RWPE2 (cell line): ENCODE data around the gene PRDM10.
"Not testable (repeated sequence)": the region's sequence is repeated elsewhere in the genome, so short reads cannot be mapped to it uniquely, and the experiment has no call there.

Experiments used
- ATAC-seq: fragments of 200-7000 bp; cut with Tn5 transposase; 3 replicates; pipeline ENCODE4 v1.9.1; 2021; ENCODE audit warnings: low read depth
- DNase-seq: peaks from one replicate; pipeline ENCODE4 v3.0.0-alpha.2; 2020; ENCODE audit warnings: low spot score
- H3K27ac ChIP-seq: fragments of 450-650 bp; 2 replicates; pipeline ENCODE4 v1.5.1; 2017; ENCODE audit warnings: mild to moderate bottlenecking; ENCODE audit not compliant: poor library complexity, severe bottlenecking
- H3K27me3 ChIP-seq: fragments of 250-450 bp; sonication (Bioruptor Pico); 2 replicates; pipeline ENCODE4 v1.5.1; 2021; ENCODE audit warnings: mild to moderate bottlenecking, moderate library complexity; ENCODE audit not compliant: insufficient read depth, poor library complexity, severe bottlenecking
- H3K36me3 ChIP-seq: fragments of 250-450 bp; sonication (Bioruptor Pico); 2 replicates; pipeline ENCODE4 v1.5.1; 2020; ENCODE audit warnings: low read depth, mild to moderate bottlenecking, moderate library complexity
- H3K4me1 ChIP-seq: fragments of 250-450 bp; sonication (Bioruptor Pico); 2 replicates; pipeline ENCODE4 v1.5.1; 2021; ENCODE audit warnings: mild to moderate bottlenecking, moderate library complexity; ENCODE audit not compliant: insufficient read depth, poor library complexity, severe bottlenecking
- H3K4me3 ChIP-seq: fragments of 250-450 bp; sonication (Bioruptor Pico); 2 replicates; pipeline ENCODE4 v1.5.1; 2021; ENCODE audit warnings: mild to moderate bottlenecking, moderate library complexity; ENCODE audit not compliant: severe bottlenecking
- H3K9me3 ChIP-seq: fragments of 250-450 bp; sonication (Bioruptor Pico); 2 replicates; pipeline ENCODE4 v1.5.1; 2021; ENCODE audit warnings: mild to moderate bottlenecking, moderate library complexity; ENCODE audit not compliant: severe bottlenecking
- TF ChIP-seq, protein P1 (sequence below): fragments of 450-650 bp; IDR thresholded peaks from one replicate; pipeline ENCODE4 v1.5.1; 2017; ENCODE audit warnings: mild to moderate bottlenecking, moderate library complexity; ENCODE audit not compliant: poor library complexity, severe bottlenecking

PRDM10 gene

DNA sequence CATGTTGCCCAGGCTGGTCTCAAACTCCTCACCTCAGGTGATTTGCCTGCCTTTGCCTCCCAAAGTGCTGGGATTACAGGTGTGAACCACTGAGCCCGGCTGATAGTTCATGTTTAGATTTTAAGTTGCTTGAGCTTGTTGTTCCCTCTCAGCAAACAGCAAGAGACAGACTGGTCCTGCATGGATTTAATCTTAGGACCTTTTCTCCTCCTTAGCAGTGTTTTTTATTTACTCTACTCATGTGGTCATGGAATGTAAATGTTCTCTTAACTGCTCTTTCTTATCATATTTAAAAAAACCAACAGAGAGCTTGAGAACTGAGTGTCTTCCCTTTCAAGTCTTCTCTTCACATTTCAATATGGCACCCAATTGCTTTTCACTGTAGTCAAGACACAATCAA, 22.7 kb upstream of the PRDM10 start:
- Histone ChIP-seq H3K27me3 (no peaks in the 10 kb centered on the region), H3K27ac (no peak overlapping the region), H3K36me3 (no peaks in the 10 kb centered on the region), H3K4me1 (peaks cover 23% of the 10 kb centered on the region), H3K4me3 (no peak overlapping the region), H3K9me3 (no peaks in the 10 kb centered on the region)
- TF ChIP-seq, protein P1, sequence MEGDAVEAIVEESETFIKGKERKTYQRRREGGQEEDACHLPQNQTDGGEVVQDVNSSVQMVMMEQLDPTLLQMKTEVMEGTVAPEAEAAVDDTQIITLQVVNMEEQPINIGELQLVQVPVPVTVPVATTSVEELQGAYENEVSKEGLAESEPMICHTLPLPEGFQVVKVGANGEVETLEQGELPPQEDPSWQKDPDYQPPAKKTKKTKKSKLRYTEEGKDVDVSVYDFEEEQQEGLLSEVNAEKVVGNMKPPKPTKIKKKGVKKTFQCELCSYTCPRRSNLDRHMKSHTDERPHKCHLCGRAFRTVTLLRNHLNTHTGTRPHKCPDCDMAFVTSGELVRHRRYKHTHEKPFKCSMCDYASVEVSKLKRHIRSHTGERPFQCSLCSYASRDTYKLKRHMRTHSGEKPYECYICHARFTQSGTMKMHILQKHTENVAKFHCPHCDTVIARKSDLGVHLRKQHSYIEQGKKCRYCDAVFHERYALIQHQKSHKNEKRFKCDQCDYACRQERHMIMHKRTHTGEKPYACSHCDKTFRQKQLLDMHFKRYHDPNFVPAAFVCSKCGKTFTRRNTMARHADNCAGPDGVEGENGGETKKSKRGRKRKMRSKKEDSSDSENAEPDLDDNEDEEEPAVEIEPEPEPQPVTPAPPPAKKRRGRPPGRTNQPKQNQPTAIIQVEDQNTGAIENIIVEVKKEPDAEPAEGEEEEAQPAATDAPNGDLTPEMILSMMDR = no peak
- DNase-seq = no peak
- ATAC-seq = no peak

DNA sequence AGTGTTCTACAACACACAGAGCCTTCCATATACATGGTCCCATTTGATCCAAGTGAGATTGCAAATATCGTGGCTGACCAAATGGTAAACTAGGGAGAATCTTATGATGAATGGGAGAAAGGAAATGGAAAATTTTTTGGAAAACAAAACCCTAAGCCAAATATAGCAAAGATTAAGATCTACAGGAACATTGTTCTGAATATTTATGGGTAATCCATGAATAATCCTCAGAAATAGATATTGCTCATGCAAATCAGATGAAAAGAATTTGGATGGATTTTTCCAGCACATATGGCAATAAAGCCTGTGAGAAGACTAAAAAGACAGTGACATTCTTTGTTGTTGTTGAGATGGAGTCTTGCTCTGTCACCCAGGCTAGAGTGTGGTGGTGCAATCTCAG, 21.7 kb upstream of the PRDM10 start:
- ATAC-seq (no peak), DNase-seq (no peak)
- no peaks in the 10 kb centered on the region for H3K27me3 ChIP-seq
- TF ChIP-seq, protein P1 = no peak
- peaks cover 23% of the 10 kb centered on the region for H3K4me1 ChIP-seq
- no peaks in the 10 kb centered on the region for H3K9me3 ChIP-seq
- peak overlapping the region; percentile 82 for H3K27ac ChIP-seq
- H3K4me3 ChIP-seq = no peak overlapping the region
- no peaks in the 10 kb centered on the region for H3K36me3 ChIP-seq

DNA sequence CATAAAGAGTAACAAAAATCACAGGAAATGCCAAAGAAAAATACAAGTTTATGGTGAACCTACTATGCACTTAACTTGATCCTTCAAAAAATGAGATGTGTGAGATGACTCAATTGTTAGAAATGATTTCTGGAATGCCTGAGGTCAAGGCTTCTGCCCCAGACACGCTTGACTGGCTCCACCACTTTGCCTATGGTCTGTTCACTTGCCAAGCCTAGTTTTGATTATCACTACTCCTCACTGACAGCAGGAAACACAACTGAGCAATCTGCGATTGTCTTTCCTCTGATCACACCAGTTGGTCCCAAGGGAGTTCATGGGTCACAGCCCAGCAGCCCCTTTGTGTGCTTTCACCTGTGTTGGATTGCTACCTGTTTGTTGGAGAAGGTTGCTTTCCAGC, 20.6 kb upstream of the PRDM10 start:
- peak; percentile 98 for ATAC-seq
- Histone ChIP-seq H3K4me3 (no peak overlapping the region), H3K27ac (peak overlapping the region; percentile 82), H3K9me3 (no peaks in the 10 kb centered on the region), H3K36me3 (no peaks in the 10 kb centered on the region), H3K27me3 (no peaks in the 10 kb centered on the region), H3K4me1 (peaks cover 16% of the 10 kb centered on the region)
- DNase-seq = peak; percentile 75
- TF ChIP-seq, protein P1 = no peak

DNA sequence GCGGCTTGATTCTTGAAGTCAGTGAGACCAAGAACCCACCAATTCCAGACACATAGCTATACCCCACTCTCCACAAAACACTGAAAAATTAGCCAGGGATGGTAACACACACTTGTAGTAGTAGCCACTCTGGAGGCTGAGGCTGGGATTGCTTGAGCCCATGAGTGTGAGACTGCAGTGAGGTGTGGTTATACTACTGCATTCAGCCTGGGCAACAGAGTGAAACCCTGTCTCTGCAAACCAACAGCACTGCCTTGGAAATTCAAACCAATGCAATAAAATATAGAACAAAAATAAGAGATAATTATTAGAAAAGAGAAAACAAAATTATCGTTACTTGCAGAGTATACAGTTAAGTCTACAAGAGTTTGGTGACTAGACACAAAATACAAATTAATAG, 20.2 kb upstream of the PRDM10 start:
- H3K4me1 ChIP-seq = peaks cover 16% of the 10 kb centered on the region
- ATAC-seq (peak; percentile 30; the same call in 1 of the 3 replicates), DNase-seq (no peak)
- H3K27me3 ChIP-seq = no peaks in the 10 kb centered on the region
- no peak overlapping the region for H3K4me3 ChIP-seq
- H3K36me3 ChIP-seq = no peaks in the 10 kb centered on the region
- H3K9me3 ChIP-seq = no peaks in the 10 kb centered on the region
- H3K27ac ChIP-seq = peak overlapping the region; percentile 82
- TF ChIP-seq, protein P1 = no peak

DNA sequence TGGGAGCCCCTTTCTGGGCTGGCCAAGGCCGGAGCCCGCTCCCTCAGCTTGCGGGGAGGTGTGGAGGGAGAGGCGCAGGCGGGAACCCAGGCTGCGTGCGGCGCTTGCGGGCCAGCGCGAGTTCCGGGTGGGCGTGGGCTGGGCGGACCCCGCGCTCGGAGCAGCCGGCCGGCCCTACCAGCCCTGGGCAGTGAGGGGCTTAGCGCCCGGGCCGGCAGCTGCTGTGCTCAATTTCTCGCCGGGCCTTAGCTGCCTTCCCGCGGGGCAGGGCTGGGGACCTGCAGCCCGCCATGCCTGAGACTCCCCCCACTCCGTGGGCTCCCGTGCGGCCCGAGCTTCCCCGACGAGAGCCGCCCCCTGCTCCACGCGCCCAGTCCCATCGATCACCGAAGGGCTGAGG, 19.0 kb upstream of the PRDM10 start:
- DNase-seq, H3K4me3 ChIP-seq, H3K9me3 ChIP-seq, H3K27ac ChIP-seq, ATAC-seq, H3K36me3 ChIP-seq, H3K27me3 ChIP-seq: not testable (repeated sequence)
- H3K4me1 ChIP-seq = peaks cover 16% of the 10 kb centered on the region

DNA sequence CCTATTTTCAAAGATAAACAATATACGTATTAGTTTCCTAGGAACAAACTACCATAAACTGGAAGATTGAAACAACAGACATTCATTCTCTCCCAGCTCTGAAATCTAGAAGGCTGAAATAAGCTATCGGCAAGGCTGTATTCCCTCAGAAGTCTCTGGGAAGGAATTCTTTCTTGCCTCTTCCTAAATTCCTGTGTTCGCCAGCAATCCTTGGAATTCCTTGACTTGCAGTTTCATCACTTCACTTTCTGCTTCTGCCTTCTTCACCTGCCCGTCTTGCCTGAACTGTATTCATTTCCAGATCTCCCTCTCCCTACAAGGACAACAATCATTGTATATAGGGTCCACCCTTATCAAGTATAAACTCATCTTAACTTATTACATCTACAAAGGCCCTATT, 17.7 kb upstream of the PRDM10 start:
- TF ChIP-seq, protein P1 = no peak
- DNase-seq (no peak), ATAC-seq (no peak)
- Histone ChIP-seq H3K27ac (peak overlapping the region; percentile 13), H3K36me3 (no peaks in the 10 kb centered on the region), H3K9me3 (no peaks in the 10 kb centered on the region), H3K4me1 (peaks cover 16% of the 10 kb centered on the region), H3K27me3 (no peaks in the 10 kb centered on the region), H3K4me3 (no peak overlapping the region)

DNA sequence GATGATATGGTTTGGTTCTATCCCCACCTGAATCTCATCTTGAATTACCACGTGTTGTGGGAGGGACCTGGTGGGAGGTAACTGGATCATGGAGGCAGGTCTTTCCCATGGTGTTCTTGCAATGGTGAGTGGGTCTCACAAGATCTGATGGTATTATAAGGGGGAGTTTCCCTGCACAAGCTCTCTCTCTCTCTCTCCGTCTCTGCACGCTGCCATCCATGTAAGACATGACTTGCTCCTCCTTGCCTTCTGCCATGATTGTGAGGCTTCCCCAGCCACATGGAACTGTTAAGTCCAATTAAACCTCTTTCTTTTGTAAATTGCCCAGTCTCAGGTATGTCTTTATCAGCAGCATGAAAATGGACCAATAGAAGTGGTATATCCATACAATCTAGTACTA, 13.2 kb upstream of the PRDM10 start:
- H3K27me3 ChIP-seq, H3K9me3 ChIP-seq, H3K36me3 ChIP-seq, ATAC-seq, H3K4me3 ChIP-seq, H3K4me1 ChIP-seq, H3K27ac ChIP-seq, DNase-seq: not testable (repeated sequence)
